RPMI8226 (cell line): ENCODE data around the gene ASB4.
"Not testable (repeated sequence)": the region's sequence is repeated elsewhere in the genome, so short reads cannot be mapped to it uniquely, and the experiment has no call there.

Experiments
- DNase-seq: peaks from one replicate; pipeline ENCODE4 v3.0.0-alpha.2; 2015

Gene ASB4

GRCh38 chr7:95527033-95527775, 41.5 kb downstream of the ASB4 start:
- peak; percentile 69 for DNase-seq

- DNase-seq, result no peak
Observed at GRCh38 chr7:95527776-95528250, 42.1 kb downstream of the ASB4 start.

- DNase-seq, result no peak
Observed at GRCh38 chr7:95529701-95530100, 44.0 kb downstream of the ASB4 start.

- no peak for DNase-seq
Observed at GRCh38 chr7:95530881-95531280, 45.1 kb downstream of the ASB4 start.

- DNase-seq, result peak; percentile 28
Observed at GRCh38 chr7:95531605-95532219, 46.0 kb downstream of the ASB4 start.

- DNase-seq, result no peak
Observed at GRCh38 chr7:95534796-95535195, 49.1 kb downstream of the ASB4 start.

- DNase-seq, result no peak
Observed at GRCh38 chr7:95535662-95536061, 49.9 kb downstream of the ASB4 start.

GRCh38 chr7:95536656-95537311, 51.0 kb downstream of the ASB4 start:
- no peak for DNase-seq

- DNase-seq, result no peak
Observed at GRCh38 chr7:95537468-95537867, 51.7 kb downstream of the ASB4 start.

- DNase-seq, result no peak
Observed at GRCh38 chr7:95539426-95539825, 53.7 kb downstream of the ASB4 start.

GRCh38 chr7:95540366-95540765, 54.6 kb downstream of the ASB4 start:
- DNase-seq, result no peak

GRCh38 chr7:95543312-95543711, 57.6 kb downstream of the ASB4 start:
- DNase-seq, result no peak

- no peak for DNase-seq
Observed at GRCh38 chr7:95544171-95544570, 58.4 kb downstream of the ASB4 start.

GRCh38 chr7:95545007-95545615, 59.4 kb downstream of the ASB4 start:
- peak; percentile 67 for DNase-seq

- no peak for DNase-seq
Observed at GRCh38 chr7:95545673-95546072, 59.9 kb downstream of the ASB4 start.

GRCh38 chr7:95546647-95547046, 60.9 kb downstream of the ASB4 start:
- DNase-seq, result no peak

- DNase-seq, result no peak
Observed at GRCh38 chr7:95547361-95548348, 61.9 kb downstream of the ASB4 start.

- DNase-seq, result peak; percentile 78
Observed at GRCh38 chr7:95549818-95550529, 64.2 kb downstream of the ASB4 start.

GRCh38 chr7:95550546-95550945, 64.8 kb downstream of the ASB4 start:
- DNase-seq, result no peak

GRCh38 chr7:95552010-95552926, 66.5 kb downstream of the ASB4 start:
- not testable (repeated sequence) for DNase-seq
